BJ (cell line): ENCODE results near the gene OMG. TPM values are rescaled to one million over a fixed set of nuclear protein-coding genes. Genes with fewer than 3 reads are reported as not detected.

Experiments
- CTCF ChIA-PET: fragments of 350-600 bp; formaldehyde crosslinking; extraction: SDS; loops from one replicate; lab custom pipeline; 2021; ENCODE audit warnings: antibody characterized with exemption, inconsistent platforms; lab: Yijun Ruan, JAX
- POLR2A ChIA-PET: fragments of 300-600 bp; sonication (Branson Sonifier 250); formaldehyde crosslinking; extraction: SDS; loops from one replicate; lab custom pipeline; 2021; ENCODE audit warnings: antibody characterized with exemption; lab: Charles Lee
- DNase-seq: peaks from one replicate; pipeline ENCODE4 v3.0.0-alpha.2; 2011; ENCODE audit warnings: low read depth
- H3K27me3 ChIP-seq: 2 replicates; pipeline ENCODE4 v1.6.0; 2011; ENCODE audit warnings: low read length; ENCODE audit not compliant: control insufficient read depth, insufficient read depth
- H3K36me3 ChIP-seq: 2 replicates; pipeline ENCODE4 v1.5.1; 2011; ENCODE audit warnings: low read length; ENCODE audit not compliant: control insufficient read depth, insufficient read depth
- H3K4me3 ChIP-seq: 2 replicates; pipeline ENCODE4 v1.5.1; 2011; ENCODE audit warnings: low read depth, mild to moderate bottlenecking, control low read depth, low read length
- polyA plus RNA-seq: library from polyadenylated mRNA; depleted of rRNA; stranded (reverse); fragments of >200 nt; gene quantifications from 2 replicates; pipeline ENCODE4 v1.2.3, GENCODE V29; 2011
- TF ChIP-seq, protein P1 (sequence below): IDR thresholded peaks from 2 replicates; pipeline ENCODE4 v1.5.1; 2011; ENCODE audit warnings: low read depth, mild to moderate bottlenecking, control low read depth, inconsistent platforms, low read length, moderate library complexity; ENCODE audit not compliant: insufficient read depth

The OMG gene
- polyA plus RNA-seq, 1 experiment, result 0.13 TPM

DNA sequence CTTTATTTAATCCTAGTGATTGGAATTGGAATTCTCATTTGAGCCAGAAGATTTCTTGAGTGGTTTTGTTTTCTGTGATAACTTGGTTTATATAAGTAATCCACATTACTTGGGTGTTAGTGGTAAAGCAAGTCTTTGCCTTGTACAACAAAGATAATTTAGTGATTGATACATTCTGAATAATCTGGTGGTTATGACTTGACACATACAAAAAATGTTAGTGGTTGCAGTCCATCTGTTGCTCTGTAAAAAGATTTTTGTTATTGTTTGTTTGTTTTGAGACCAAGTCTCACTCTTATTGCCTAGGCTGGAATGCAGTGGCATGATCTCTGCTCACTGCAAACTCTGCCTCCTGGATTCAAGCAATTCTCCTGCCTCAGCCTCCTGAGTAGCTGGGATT is 13.2 kb downstream of the OMG start:
- CTCF ChIA-PET, result no interaction called here
- no peak for DNase-seq
- TF ChIP-seq, protein P1, sequence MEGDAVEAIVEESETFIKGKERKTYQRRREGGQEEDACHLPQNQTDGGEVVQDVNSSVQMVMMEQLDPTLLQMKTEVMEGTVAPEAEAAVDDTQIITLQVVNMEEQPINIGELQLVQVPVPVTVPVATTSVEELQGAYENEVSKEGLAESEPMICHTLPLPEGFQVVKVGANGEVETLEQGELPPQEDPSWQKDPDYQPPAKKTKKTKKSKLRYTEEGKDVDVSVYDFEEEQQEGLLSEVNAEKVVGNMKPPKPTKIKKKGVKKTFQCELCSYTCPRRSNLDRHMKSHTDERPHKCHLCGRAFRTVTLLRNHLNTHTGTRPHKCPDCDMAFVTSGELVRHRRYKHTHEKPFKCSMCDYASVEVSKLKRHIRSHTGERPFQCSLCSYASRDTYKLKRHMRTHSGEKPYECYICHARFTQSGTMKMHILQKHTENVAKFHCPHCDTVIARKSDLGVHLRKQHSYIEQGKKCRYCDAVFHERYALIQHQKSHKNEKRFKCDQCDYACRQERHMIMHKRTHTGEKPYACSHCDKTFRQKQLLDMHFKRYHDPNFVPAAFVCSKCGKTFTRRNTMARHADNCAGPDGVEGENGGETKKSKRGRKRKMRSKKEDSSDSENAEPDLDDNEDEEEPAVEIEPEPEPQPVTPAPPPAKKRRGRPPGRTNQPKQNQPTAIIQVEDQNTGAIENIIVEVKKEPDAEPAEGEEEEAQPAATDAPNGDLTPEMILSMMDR, result no peak
- POLR2A ChIA-PET, result no interaction called here
- Histone ChIP-seq H3K27me3 (no peaks in the 10 kb centered on the region), H3K36me3 (no peaks in the 10 kb centered on the region), H3K4me3 (no peak overlapping the region)

DNA sequence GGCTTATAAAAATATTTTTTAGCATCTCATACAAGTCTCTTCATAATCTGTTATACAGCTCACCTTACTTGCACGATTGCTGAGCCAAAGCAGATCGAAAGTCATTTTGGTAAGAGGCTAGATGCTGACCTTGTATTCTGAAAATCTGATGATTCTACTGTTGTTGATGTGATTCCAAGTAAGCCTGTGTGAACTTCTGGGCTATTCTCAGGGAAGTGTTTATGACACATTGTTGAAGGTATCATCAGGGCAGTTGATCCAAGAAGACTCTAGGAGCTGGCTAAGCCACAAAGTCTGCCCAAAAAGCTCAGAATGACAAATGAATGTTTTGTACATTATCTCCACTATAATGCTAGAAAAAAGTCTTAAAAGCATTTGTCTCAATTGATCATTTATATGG is 16.0 kb downstream of the OMG start:
- no peak for DNase-seq
- ChIA-PET CTCF (no interaction called here), POLR2A (no interaction called here)
- peaks cover 2% of the 10 kb centered on the region; the same call in 1 of the 2 replicates for H3K36me3 ChIP-seq
- no peak overlapping the region for H3K4me3 ChIP-seq
- no peaks in the 10 kb centered on the region for H3K27me3 ChIP-seq
- TF ChIP-seq, protein P1, result no peak

DNA sequence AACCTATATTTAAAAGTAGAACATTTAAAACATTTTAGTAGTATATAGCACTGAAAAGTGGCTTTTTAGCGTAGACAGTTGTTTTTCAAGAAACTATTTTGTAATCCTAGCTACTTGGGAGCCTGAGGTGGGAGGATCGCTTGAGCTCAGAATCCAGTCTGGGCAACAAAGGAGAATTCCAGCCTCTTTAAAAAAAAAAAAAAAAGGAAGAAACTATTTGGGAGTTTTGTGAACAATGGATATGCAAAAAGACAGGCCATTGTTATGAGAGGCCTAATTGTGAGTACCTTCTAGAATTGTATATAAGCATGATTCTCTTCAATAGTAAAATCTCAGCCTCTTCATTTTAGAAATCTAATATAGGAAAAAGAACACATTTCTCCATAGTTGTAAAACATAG is 17.6 kb downstream of the OMG start:
- ChIA-PET CTCF (no interaction called here), POLR2A (interaction anchor here (0.6 kb wide), 2 partner anchors 22 to 29 kb away, joined by 14 to 15 read pairs; no protein-coding TSS in a partner anchor)
- Histone ChIP-seq H3K36me3 (peaks cover 2% of the 10 kb centered on the region; the same call in 1 of the 2 replicates), H3K4me3 (no peak overlapping the region), H3K27me3 (no peaks in the 10 kb centered on the region)
- DNase-seq, result no peak
- TF ChIP-seq, protein P1, result no peak

DNA sequence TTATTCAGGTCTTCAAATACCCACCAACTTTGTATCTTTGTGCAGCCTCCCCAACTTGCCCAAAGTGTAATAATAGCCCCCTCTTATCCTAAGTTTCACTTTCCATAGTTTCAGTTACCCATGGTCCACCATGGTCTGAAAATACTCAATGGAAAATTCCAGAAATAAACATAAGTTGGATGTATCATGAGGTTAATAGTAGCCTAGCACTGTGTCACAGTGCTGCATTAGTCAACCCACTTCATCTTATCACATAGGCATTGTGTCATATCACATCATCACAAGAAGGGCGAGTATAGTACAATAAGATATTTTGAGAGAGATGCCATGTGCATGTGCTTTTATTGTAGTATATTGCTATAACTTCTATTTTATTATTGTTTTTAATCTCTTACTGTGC is 21.9 kb downstream of the OMG start:
- POLR2A ChIA-PET, result no interaction called here
- Histone ChIP-seq H3K4me3 (no peak overlapping the region), H3K36me3 (peaks cover 2% of the 10 kb centered on the region; the same call in 1 of the 2 replicates), H3K27me3 (no peaks in the 10 kb centered on the region)
- no peak for DNase-seq
- TF ChIP-seq, protein P1, result no peak
- CTCF ChIA-PET, result no interaction called here

DNA sequence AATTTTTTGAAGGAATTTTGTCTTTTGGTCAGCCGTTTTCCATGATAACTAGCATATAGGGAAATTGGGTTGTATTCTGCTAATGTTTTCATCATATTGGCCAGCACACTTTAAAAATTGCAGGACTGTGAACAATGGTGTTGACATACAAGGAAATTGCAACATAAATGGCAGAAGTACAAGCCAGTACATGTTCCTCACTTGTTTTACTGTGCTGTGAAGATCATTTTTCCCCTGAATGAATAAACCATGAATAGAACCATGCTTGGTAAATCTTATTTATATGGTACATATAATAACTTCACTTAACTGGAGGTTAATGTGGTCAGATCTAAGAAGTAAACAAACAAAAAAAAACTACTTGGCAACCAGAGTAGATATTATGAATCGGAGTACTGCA is 22.8 kb downstream of the OMG start:
- H3K36me3 ChIP-seq, result peaks cover 2% of the 10 kb centered on the region; the same call in 1 of the 2 replicates
- no peak overlapping the region for H3K4me3 ChIP-seq
- ChIA-PET POLR2A (no interaction called here), CTCF (no interaction called here)
- DNase-seq, result peak; percentile 41
- H3K27me3 ChIP-seq, result no peaks in the 10 kb centered on the region
- TF ChIP-seq, protein P1, result no peak
